Measurements from ENCODE around the gene WBP1. TPM values are rescaled to one million over a fixed set of nuclear protein-coding genes. Genes with fewer than 3 reads are reported as not detected.

Gene WBP1
- total RNA-seq, result 29.4 and 39.2 TPM in 2 replicates

DNA sequence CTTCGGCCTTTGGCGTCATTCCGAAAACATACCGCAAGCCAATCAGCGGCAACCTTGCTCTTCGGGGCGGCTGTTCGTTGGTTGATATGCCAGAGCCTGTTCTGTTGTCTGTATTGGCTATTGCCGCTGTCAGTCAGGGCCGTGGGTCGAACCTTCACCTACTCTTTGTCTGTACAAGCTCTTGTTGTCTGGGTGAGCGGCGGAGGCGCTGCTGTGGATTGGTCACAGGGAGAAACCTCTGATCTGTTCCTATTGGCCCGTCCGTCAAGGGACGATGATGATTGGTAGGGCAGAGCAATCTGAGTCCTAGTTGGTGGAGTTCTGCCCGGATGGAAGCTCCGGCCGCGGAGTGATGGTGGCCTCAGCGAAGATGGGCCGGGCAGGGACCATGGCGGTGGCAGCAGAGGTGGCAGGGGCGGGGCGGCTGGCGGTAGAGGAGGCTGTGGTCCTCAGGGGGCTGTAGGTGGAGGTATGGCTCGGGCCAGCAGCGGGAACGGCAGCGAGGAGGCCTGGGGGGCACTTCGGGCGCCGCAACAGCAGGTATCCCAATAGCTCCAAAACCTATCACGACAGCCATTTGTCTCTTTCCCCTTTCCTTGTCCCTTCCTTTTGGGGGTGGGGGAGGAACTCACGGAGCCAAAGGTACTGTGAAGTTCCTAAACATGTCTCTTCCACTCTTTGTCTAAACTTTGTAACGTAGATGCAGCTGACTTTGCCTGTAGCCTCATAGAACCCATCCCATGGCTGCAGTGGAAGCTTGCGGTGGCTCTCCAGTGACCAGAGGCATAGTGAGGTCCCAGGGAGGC is at the start of gene WBP1:
WBP1 (plus strand) TSS at position 307 of the 806 bp plus-strand sequence; CDS start at position 472, 165 bp downstream.

DNA sequence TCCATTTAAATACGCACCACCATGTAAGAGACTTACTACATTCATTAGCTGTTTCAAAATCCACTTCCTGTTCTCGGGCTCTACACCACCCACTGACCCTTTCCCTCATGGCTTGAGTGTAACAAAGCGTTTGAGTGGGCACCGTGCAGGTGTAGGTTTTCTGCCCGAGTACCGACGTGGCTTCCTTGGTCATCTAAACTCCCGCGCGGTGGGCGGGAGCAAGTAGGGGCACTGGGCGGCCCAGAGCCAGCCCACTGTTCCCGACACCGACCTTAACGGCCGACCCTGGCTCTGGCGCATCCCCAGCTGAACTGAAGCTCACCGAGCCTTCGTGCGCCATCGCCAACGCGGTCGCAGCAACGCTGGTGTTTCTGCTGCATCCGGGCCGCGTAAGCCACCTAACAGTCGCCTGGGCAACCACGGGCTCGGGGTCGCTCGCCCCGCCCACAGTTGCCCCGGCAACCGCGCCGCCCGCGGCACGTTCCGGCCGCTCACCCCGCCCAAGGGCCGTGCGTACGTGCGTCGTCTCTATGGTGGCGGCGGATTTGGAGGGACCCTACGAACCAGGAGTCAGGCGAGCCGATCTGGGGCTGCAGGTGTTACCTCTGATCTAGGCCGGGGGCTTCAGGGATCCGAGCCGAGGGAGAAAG is 36.9 kb upstream of the WBP1 start, which contains the start of the genes C2orf81 and WDR54:
C2orf81 (minus strand) TSS at position 399 of the 650 bp plus-strand sequence; CDS start at position 340, 59 bp downstream.
WDR54 (plus strand) TSS at position 510 of the 650 bp plus-strand sequence. CDS start 424 bp downstream, outside the sequence.

DNA sequence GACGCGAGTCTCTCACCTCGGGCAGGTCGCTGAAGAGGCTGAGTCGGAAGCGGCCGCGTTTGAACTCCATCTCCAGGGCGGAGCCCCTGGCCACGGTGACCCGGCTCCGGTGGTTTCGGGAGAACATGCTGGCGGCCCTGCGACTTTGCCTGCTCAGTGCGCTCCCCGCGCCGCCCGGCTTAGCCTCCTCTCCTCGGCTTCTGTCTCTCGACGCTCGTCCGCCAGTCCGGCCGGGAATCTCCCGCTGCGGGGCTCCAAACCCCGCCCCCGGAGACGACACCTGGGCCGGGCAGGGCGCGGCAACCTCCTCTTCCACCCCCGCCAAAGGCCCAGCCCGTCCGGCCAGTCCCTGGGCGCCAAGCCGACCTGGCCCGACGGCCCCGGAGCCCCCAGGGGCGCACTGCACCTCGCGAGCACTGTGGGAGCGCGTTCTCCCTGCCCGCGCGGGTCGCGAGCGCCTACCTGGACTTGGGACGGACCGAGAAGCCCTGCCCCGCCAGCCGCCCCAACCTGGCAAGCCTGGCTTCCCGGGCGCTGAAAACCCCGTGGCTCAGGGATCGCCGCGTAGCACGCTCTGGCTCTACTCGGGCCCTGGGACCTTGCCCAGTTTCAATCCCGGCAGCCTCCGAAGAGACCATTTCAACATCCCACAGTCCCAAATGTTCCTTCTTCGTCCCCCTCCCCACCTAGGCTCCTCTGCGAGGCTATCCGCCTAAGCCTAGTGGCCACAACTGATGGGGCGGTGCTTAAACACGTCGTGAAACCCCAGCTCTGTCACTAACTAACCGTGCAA is 16.4 kb upstream of the WBP1 start, which contains the start of gene RTKN:
RTKN (minus strand) TSS at position 248 of the 793 bp plus-strand sequence; CDS start at position 127, 121 bp downstream.

GRCh38 chr2:74454654-74455511 is 3.4 kb upstream of the WBP1 start, which contains the start of gene INO80B:
TSS of gene INO80B (plus strand) at chr2:74455087. CDS start at chr2:74455117, 30 bp downstream.

DNA sequence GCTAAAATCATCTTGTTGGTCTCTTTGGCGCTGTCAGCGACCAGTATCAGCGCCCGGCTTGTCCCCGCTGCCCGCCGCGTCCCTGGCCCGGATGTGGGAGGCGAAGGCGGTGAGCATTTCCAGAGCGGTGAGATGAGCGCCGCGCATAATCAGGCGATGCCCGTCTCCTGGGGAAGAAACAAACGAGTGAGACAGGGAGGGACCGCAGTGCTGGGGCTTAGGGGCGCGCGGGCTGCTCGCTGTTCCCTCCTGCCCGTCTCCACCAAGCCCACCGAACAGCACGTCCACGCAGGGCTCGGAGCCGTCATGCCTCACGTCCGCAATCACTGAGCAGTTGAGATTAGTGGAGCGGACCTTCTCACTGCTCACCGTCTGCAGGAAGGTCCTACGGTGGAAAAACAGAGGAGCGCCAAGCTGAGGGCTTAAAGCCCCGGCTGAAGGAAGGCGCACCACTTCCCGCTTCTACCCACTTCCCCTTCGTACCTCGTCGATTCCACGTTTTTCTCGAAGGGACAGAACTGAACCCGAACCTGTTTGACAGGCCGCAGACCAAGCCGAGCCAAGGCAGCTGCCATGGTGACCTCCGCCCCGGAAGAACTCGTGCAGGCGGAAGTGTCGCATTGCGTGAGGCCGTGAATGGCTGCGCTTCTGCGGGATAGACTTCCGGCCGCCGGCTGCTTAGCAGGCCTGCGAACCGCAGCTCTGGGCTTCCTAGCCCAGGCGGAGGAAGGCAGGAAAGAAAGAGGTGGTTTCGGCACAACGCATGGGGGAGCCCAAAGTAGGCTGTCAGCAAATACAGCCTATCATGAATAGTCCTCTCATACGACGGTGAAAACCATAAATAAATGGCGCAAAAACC is 14.1 kb downstream of the WBP1 start, which contains the start of gene MRPL53:
MRPL53 (minus strand) TSS at position 595 of the 859 bp plus-strand sequence; CDS start at position 575, 20 bp downstream.

DNA sequence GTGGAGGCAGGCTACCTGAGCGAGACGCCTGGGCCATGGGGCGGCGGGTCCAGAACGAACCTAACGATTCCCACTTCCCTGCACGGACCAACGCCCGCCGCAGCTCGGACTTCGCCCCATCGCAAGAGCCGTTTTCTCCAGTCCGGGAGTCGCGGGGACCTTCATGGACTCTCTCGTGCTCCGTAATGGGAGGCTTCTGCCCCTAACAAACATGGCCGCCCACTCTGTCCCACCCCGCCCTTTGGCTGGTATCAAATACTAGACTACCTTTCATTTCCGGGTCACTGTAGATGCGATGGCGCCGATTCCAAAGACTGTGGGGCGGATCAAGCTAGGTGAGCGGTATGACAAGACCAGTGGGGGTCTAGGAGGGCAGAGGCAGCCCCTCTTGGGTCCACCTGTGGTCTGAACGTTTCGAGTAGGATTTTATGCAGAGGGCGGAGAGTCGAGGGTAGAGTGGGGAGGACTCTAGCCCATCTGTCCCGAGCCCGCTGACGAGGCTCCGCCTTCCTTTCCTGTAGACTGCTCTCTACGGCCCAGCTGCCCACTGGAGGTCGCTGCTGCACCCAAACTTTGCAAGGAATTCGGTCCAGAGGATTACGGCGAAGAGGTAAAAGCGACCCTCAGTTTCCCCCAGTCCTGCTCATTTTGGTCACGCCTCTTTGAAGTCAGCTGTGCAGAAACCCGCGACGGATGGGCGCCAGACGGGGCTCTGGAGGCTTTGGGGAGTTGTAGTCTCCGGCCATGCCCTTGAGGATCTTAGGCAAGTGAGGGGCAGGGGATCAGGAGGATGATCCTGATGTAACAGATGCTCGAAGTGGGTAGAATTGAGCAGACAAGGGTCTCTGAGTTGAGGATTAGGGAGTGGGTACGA is 24.8 kb downstream of the WBP1 start, which contains the start of the genes CCDC142 and TTC31:
CCDC142 (minus strand) TSS at position 198 of the 874 bp plus-strand sequence; CDS start at position 37, 161 bp downstream.
TTC31 (plus strand) TSS at position 281 of the 874 bp plus-strand sequence; CDS start at position 296, 15 bp downstream.

GRCh38 chr2:74499267-74499939 is 41.2 kb downstream of the WBP1 start, which contains the start of gene LBX2:
TSS of gene LBX2 (minus strand) at chr2:74499603. CDS start at chr2:74499537, 66 bp downstream.

DNA sequence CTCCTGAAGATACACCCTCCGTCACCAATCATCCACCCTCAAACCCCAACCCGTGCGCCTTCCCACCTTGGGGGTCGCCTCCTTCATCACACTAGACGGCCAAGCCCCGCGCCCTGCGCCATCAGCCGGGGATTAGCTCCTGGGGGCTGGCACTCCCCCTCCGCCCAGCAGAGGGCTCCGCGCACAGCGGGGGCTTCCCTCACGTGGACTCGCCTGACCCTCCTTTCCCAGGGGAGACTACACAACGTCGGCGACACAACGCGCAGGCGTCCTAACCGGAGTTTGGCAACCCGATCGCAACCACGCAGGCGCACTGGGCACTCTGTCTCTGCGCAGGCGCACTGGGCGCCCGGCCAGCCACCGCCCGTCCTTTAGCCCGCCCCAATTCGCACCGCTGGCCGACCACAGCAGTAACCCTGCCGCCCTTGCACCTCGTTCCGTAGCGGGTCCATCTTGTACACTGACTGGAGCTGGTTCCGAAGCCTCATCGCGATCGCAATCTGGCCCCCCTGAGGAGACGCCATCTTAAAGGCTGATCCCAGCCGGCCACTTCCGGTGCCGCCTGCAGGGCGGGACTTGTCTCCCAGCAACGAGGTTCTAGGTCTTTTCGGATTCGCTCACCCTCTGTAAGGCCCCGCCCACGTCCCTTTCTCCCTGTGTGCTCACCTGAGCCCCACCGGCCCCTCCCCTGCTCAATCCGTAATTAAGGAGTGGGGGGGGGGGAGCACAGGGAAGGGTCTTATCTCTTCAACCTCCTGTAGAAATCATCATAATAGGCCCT is 49.1 kb downstream of the WBP1 start, which contains the start of gene PCGF1:
PCGF1 (minus strand) TSS at position 551 of the 781 bp plus-strand sequence; CDS start at position 524, 27 bp downstream.

Other genes starting within 250 kb of the WBP1 start
- 0.65 and 1.1 TPM in 2 replicates for gene SLC4A5, start 115.0 kb upstream of the WBP1 start, total RNA-seq
- 139 and 141 TPM in 2 replicates for gene DCTN1, start 78.1 kb upstream of the WBP1 start, total RNA-seq
- gene C2orf81, start 36.8 kb upstream of the WBP1 start, total RNA-seq, result 0.19 TPM in 1 of 2 replicates, not detected in the other
- gene WDR54, start 36.7 kb upstream of the WBP1 start, total RNA-seq, result 32.2 and 36.9 TPM in 2 replicates
- gene RTKN, start 16.5 kb upstream of the WBP1 start, total RNA-seq, result 10.8 and 17.0 TPM in 2 replicates
- gene INO80B, start 3.4 kb upstream of the WBP1 start, total RNA-seq, result 9.5 and 10.5 TPM in 2 replicates
- gene MOGS, start 6.9 kb downstream of the WBP1 start, total RNA-seq, result 57.5 and 69.2 TPM in 2 replicates
- 18.8 and 20.6 TPM in 2 replicates for gene MRPL53, start 14.2 kb downstream of the WBP1 start, total RNA-seq
- gene CCDC142, start 24.6 kb downstream of the WBP1 start, total RNA-seq, result 19.5 and 22.9 TPM in 2 replicates
- 11.1 and 15.0 TPM in 2 replicates for gene TTC31, start 24.6 kb downstream of the WBP1 start, total RNA-seq
- gene LBX2, start 41.2 kb downstream of the WBP1 start, total RNA-seq, result 2.9 and 3.8 TPM in 2 replicates
- gene PCGF1, start 49.3 kb downstream of the WBP1 start, total RNA-seq, result 13.3 and 14.0 TPM in 2 replicates
- not detected in 2 replicates for gene TLX2, start 56.0 kb downstream of the WBP1 start, total RNA-seq
- gene DQX1, start 67.8 kb downstream of the WBP1 start, total RNA-seq, result under 0.01 and 0.10 TPM in 2 replicates
- gene AUP1, start 71.3 kb downstream of the WBP1 start, total RNA-seq, result 96.4 and 116 TPM in 2 replicates
- 32.9 and 42.8 TPM in 2 replicates for gene HTRA2, start 71.5 kb downstream of the WBP1 start, total RNA-seq
- 1.6 and 2.2 TPM in 2 replicates for gene LOXL3, start 95.5 kb downstream of the WBP1 start, total RNA-seq
- gene DOK1, start 96.3 kb downstream of the WBP1 start, total RNA-seq, result 11.5 and 14.7 TPM in 2 replicates
- gene M1AP, start 189.9 kb downstream of the WBP1 start, total RNA-seq, result not detected in 2 replicates
- gene SEMA4F, start 195.8 kb downstream of the WBP1 start, total RNA-seq, result 3.6 TPM in 2 replicates

Data from vein endothelial cell (primary cell).